ENCODE measurements around the gene ADK. TPM values are rescaled to one million over a fixed set of nuclear protein-coding genes. Genes with fewer than 3 reads are reported as not detected.
"Not testable (repeated sequence)": the region's sequence is repeated elsewhere in the genome, so short reads cannot be mapped to it uniquely, and the experiment has no call there.

ADK gene
- total RNA-seq, 1 donor from 2014 or later: 53.0 TPM

- ATAC-seq (no peak), DNase-seq (no peak)
- TF ChIP-seq, protein P1, sequence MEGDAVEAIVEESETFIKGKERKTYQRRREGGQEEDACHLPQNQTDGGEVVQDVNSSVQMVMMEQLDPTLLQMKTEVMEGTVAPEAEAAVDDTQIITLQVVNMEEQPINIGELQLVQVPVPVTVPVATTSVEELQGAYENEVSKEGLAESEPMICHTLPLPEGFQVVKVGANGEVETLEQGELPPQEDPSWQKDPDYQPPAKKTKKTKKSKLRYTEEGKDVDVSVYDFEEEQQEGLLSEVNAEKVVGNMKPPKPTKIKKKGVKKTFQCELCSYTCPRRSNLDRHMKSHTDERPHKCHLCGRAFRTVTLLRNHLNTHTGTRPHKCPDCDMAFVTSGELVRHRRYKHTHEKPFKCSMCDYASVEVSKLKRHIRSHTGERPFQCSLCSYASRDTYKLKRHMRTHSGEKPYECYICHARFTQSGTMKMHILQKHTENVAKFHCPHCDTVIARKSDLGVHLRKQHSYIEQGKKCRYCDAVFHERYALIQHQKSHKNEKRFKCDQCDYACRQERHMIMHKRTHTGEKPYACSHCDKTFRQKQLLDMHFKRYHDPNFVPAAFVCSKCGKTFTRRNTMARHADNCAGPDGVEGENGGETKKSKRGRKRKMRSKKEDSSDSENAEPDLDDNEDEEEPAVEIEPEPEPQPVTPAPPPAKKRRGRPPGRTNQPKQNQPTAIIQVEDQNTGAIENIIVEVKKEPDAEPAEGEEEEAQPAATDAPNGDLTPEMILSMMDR (IDR thresholded peaks at IDR 0.05): no peak
- H3K9me3 ChIP-seq: no peaks in the 10 kb centered on the region
- H3K27ac ChIP-seq: no peak overlapping the region
- peaks cover 17% of the 10 kb centered on the region for H3K36me3 ChIP-seq
- no peaks in the 10 kb centered on the region for H3K27me3 ChIP-seq
- intact Hi-C loops (cut with DNase I): no loop called here
- H3K4me1 ChIP-seq: peaks cover 32% of the 10 kb centered on the region
- H3K4me3 ChIP-seq: no peak overlapping the region
Observed at GRCh38 chr10:74145133-74145532, 5.9 kb upstream of the ADK start.

- not testable (repeated sequence) for H3K27me3 ChIP-seq
- peaks cover 35% of the 10 kb centered on the region for H3K4me1 ChIP-seq
Observed at GRCh38 chr10:74146980-74147379, 4.0 kb upstream of the ADK start.

GRCh38 chr10:74150204-74150989 is 624 bp upstream of the ADK start, which contains the start of gene AP3M1:
AP3M1 (minus strand) TSS chr10:74150828; CDS start chr10:74138379, 12,449 bp downstream.
- Histone ChIP-seq H3K9me3 (no peaks in the 10 kb centered on the region), H3K27ac (peak within 1 kb of the TSS; percentile 95), H3K36me3 (peaks cover 15% of the 10 kb centered on the region), H3K4me1 (peaks cover 47% of the 10 kb centered on the region), H3K27me3 (no peaks in the 10 kb centered on the region), H3K4me3 (peak within 1 kb of the TSS; percentile 90)
- TF ChIP-seq, protein P1 (IDR thresholded peaks at IDR 0.05): no peak
- intact Hi-C loops (cut with DNase I): no loop called here
- DNase-seq (peak; percentile 90), ATAC-seq (peak; percentile 75)

More at GRCh38 chr10:74146980-74147379, 4.0 kb upstream of the ADK start:
- DNase-seq; H3K27ac ChIP-seq; H3K4me3 ChIP-seq; H3K9me3 ChIP-seq; ATAC-seq; intact Hi-C loops (cut with DNase I): not testable (repeated sequence)
- H3K36me3 ChIP-seq: peaks cover 17% of the 10 kb centered on the region

GRCh38 chr10:74151879-74152722 is 1.1 kb downstream of the ADK start:
- Histone ChIP-seq H3K27ac (peak overlapping the region; percentile 95), H3K4me3 (peak overlapping the region; percentile 90), H3K4me1 (peaks cover 42% of the 10 kb centered on the region), H3K9me3 (no peaks in the 10 kb centered on the region), H3K36me3 (no peaks in the 10 kb centered on the region), H3K27me3 (no peaks in the 10 kb centered on the region)
- intact Hi-C loops (cut with DNase I): no loop called here
- no peak for DNase-seq
- TF ChIP-seq, protein P1 (IDR thresholded peaks at IDR 0.05): no peak
- ATAC-seq: no peak

- no peaks in the 10 kb centered on the region for H3K27me3 ChIP-seq
- no peak for DNase-seq
- TF ChIP-seq, protein P1 (IDR thresholded peaks at IDR 0.05): peak; percentile 33
- H3K4me3 ChIP-seq: peak overlapping the region; percentile 4
- ATAC-seq: no peak
- no peak overlapping the region for H3K27ac ChIP-seq
- H3K36me3 ChIP-seq: no peaks in the 10 kb centered on the region
- no peaks in the 10 kb centered on the region for H3K9me3 ChIP-seq
- intact Hi-C loops (cut with DNase I): no loop called here
- peaks cover 40% of the 10 kb centered on the region for H3K4me1 ChIP-seq
Observed at GRCh38 chr10:74153123-74153522, 2.1 kb downstream of the ADK start.

GRCh38 chr10:74153676-74154075 is 2.7 kb downstream of the ADK start:
- peak overlapping the region; percentile 4 for H3K4me3 ChIP-seq
- H3K36me3 ChIP-seq: no peaks in the 10 kb centered on the region

More at GRCh38 chr10:74153676-74154075, 2.7 kb downstream of the ADK start:
- H3K9me3 ChIP-seq: no peaks in the 10 kb centered on the region
- no peak for ATAC-seq
- H3K27me3 ChIP-seq: no peaks in the 10 kb centered on the region
- TF ChIP-seq, protein P1 (IDR thresholded peaks at IDR 0.05): no peak
- DNase-seq: no peak
- intact Hi-C loops (cut with DNase I): no loop called here
- H3K4me1 ChIP-seq: peaks cover 35% of the 10 kb centered on the region
- no peak overlapping the region for H3K27ac ChIP-seq

Data from upper lobe of right lung (tissue), 1 donor.